Endothelial cell of umbilical vein (primary cell): Measurements from ENCODE around the gene XPNPEP2. TPM values are rescaled to one million over a fixed set of nuclear protein-coding genes. Genes with fewer than 3 reads are reported as not detected.

ENCODE experiments used
- BruUV-seq: library from RNA; stranded (reverse); fragments of 400-500 nt; replicated peaks from 2 replicates; lab custom pipeline; 2021; lab: Mats Ljungman, UMichigan
- CTCF ChIA-PET: fragments of 300-600, 350-600 bp; sonication (Branson Sonifier 250); formaldehyde crosslinking; loops from one replicate; lab custom pipeline; 2021; ENCODE audit warnings: antibody characterized with exemption, inconsistent platforms; lab: Charles Lee
- POLR2A ChIA-PET: fragments of 300-600, 350-600 bp; sonication (Branson Sonifier 250); formaldehyde crosslinking; loops from one replicate; lab custom pipeline; 2021; ENCODE audit warnings: antibody characterized with exemption, inconsistent platforms; lab: Charles Lee
- DNase-seq: peaks from one replicate; pipeline ENCODE4 v3.0.0-alpha.2; 2011; ENCODE audit warnings: low read depth, low spot score
- FAIRE-seq: peaks from 2 replicates; lab custom pipeline; 2011; peaks lifted over from hg19 to GRCh38; lab: Jason Lieb, UNC
- H2AFZ ChIP-seq: 2 replicates; pipeline ENCODE4 v1.6.0; 2012; ENCODE audit warnings: low read depth, low read length, control low read depth, inconsistent platforms
- H3K27ac ChIP-seq: 2 replicates; pipeline ENCODE4 v1.5.1; 2011; ENCODE audit warnings: low read depth, mild to moderate bottlenecking, control low read depth, low read length, moderate library complexity; ENCODE audit not compliant: insufficient read depth
- H3K27me3 ChIP-seq, 2 experiments: 2 replicates each; pipeline versions ENCODE4 v1.6.0 to v1.6.1; 2011; ENCODE audit warnings: low read length in 2 of 2, mixed read lengths in 1 of 2; ENCODE audit not compliant: control insufficient read depth in 2 of 2, insufficient read depth in 2 of 2
- H3K36me3 ChIP-seq, 2 experiments: 2 replicates in 1 of 2; 3 replicates in 1 of 2; pipeline ENCODE4 v1.5.1; 2011; ENCODE audit warnings: low read length in 2 of 2, mild to moderate bottlenecking in 1 of 2, moderate library complexity in 1 of 2; ENCODE audit not compliant: control insufficient read depth in 2 of 2, insufficient read depth in 2 of 2; ENCODE audit errors: extremely low read depth in 1 of 2
- H3K4me1 ChIP-seq: 3 replicates; pipeline ENCODE4 v1.5.1; 2011; ENCODE audit warnings: mild to moderate bottlenecking, low read length; ENCODE audit not compliant: control insufficient read depth, insufficient read depth; ENCODE audit errors: extremely low read depth
- H3K4me2 ChIP-seq: 2 replicates; pipeline ENCODE4 v1.6.1; 2011; ENCODE audit warnings: low read length, control low read depth, mixed read lengths; ENCODE audit not compliant: insufficient read depth
- H3K4me3 ChIP-seq, 3 experiments: fragments of 200-600 bp in 1 of 3; sonication (generic), shearing (Covaris generic) in 1 of 3; replicated peaks in 1 of 3; 2 replicates each; pipeline ENCODE4 v1.5.1; 2011 to 2016; ENCODE audit warnings: control low read depth in 3 of 3, low read length in 3 of 3, mild to moderate bottlenecking in 2 of 3, inconsistent platforms in 1 of 3, low read depth in 1 of 3, moderate library complexity in 1 of 3; ENCODE audit not compliant: insufficient read depth in 1 of 3
- H3K79me2 ChIP-seq: 2 replicates; pipeline ENCODE4 v1.6.0; 2012; ENCODE audit warnings: low read length, inconsistent platforms; ENCODE audit not compliant: control insufficient read depth, insufficient read depth
- H3K9ac ChIP-seq: replicated peaks from 2 replicates; pipeline ENCODE3; 2011; ENCODE audit warnings: low read length, control low read depth; ENCODE audit not compliant: insufficient read depth; ENCODE audit errors: extremely low read depth
- H3K9me1 ChIP-seq: replicated peaks from 3 replicates; pipeline ENCODE4 v1.6.0; 2011; ENCODE audit warnings: mild to moderate bottlenecking, low read length; ENCODE audit not compliant: control insufficient read depth, insufficient read depth; ENCODE audit errors: extremely low read depth
- H3K9me3 ChIP-seq: replicated peaks from 2 replicates; pipeline ENCODE4 v1.5.1; 2012; ENCODE audit warnings: low read length, inconsistent platforms; ENCODE audit not compliant: control insufficient read depth, insufficient read depth
- H4K20me1 ChIP-seq: replicated peaks from 2 replicates; pipeline ENCODE3; 2011; ENCODE audit warnings: mild to moderate bottlenecking, low read length; ENCODE audit not compliant: control insufficient read depth, insufficient read depth; ENCODE audit errors: extremely low read depth
- JUN ChIP-seq: IDR thresholded peaks from 2 replicates; pipeline ENCODE4 v1.6.1; 2011; ENCODE audit warnings: borderline replicate concordance, low read depth; ENCODE audit not compliant: insufficient read length, insufficient read depth
- dilution Hi-C: fragments of 300-500 bp; cut with MboI; formaldehyde crosslinking; loops from one replicate; pipeline ENCODE4 v1.15.0; 2019; ENCODE audit warnings: low sequenced_read_pairs; ENCODE audit not compliant: extremely low pct_ligation_motif_present
- intact Hi-C: fragments of 100-400 bp; cut with micrococcal nuclease; formaldehyde crosslinking; loops from one replicate; pipeline ENCODE4 v1.10.0; 2022
- polyA plus RNA-seq, 4 experiments: library from polyadenylated mRNA; depleted of rRNA in 3 of 4; stranded (reverse) in 3 of 4; unstranded in 1 of 4; fragments of >200 nt; gene quantifications; 2 replicates each; pipeline versions ENCODE4 v1.2.1 to v1.2.3, GENCODE V29; 2011 to 2012; ENCODE audit warnings: missing spikeins in 1 of 4
- total RNA-seq: library from RNA; stranded (reverse); gene quantifications from 2 replicates; pipeline ENCODE4 v1.2.3, GENCODE V29; 2021
- TF ChIP-seq, protein P1 (sequence below): IDR thresholded peaks from 2 replicates; pipeline ENCODE4 v1.6.1; 2011; ENCODE audit not compliant: insufficient read depth, insufficient read length
- TF ChIP-seq, protein P2 (sequence below), 2 donors: IDR thresholded peaks; 1 replicate in 1 of 2; 2 replicates in 1 of 2; pipeline ENCODE4 v1.5.1; 2011; ENCODE audit warnings: low read length in 2 of 2, mild to moderate bottlenecking in 2 of 2, moderate library complexity in 2 of 2, control low read depth in 1 of 2, inconsistent platforms in 1 of 2, low read depth in 1 of 2; ENCODE audit not compliant: insufficient read depth in 1 of 2; ENCODE audit errors: extremely low read depth in 1 of 2

The XPNPEP2 gene
- total and polyA plus RNA-seq, 2 donors (not counting 3 experiments of a cell fraction or from before 2014, with no cell fraction given): 0.04 TPM; not detected in 1

DNA sequence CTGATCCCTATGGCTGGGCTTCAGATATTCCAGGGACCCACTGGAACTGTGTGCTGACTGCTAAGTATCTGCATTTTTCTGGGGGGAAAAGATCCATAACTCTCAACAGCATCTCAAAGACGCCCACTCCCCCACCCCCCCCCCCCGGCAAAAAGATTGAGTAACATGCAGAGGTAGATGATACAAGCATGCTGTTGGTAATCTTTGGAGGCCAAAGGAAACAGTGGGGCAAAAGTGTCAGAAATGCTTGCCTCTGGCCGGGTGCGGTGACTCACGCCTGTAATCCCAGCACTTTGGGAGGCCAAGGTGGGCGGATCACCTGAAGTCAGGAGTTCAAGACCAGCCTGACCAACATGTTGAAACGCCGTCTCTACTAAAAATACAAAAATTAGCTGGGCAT is 12.2 kb downstream of the XPNPEP2 start:
- no peak for DNase-seq
- no peaks in the 10 kb centered on the region for H3K36me3 ChIP-seq
- no peaks in the 10 kb centered on the region for H3K9me1 ChIP-seq
- dilution Hi-C loops (no loop called here), intact Hi-C loops (loop anchor here (10.0 kb wide), 1 partner anchor 274 kb away; no protein-coding TSS in a partner anchor)
- H3K27me3 ChIP-seq: no peaks in the 10 kb centered on the region
- FAIRE-seq: peak; percentile 12
- H3K4me3 ChIP-seq: no peak overlapping the region
- no TSS peak for BruUV-seq
- H4K20me1 ChIP-seq: no peaks in the 10 kb centered on the region
- H3K9ac ChIP-seq: no peak overlapping the region
- TF ChIP-seq, protein P1, sequence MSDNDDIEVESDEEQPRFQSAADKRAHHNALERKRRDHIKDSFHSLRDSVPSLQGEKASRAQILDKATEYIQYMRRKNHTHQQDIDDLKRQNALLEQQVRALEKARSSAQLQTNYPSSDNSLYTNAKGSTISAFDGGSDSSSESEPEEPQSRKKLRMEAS: no peak
- TF ChIP-seq JUN: no peak
- TF ChIP-seq, protein P2, sequence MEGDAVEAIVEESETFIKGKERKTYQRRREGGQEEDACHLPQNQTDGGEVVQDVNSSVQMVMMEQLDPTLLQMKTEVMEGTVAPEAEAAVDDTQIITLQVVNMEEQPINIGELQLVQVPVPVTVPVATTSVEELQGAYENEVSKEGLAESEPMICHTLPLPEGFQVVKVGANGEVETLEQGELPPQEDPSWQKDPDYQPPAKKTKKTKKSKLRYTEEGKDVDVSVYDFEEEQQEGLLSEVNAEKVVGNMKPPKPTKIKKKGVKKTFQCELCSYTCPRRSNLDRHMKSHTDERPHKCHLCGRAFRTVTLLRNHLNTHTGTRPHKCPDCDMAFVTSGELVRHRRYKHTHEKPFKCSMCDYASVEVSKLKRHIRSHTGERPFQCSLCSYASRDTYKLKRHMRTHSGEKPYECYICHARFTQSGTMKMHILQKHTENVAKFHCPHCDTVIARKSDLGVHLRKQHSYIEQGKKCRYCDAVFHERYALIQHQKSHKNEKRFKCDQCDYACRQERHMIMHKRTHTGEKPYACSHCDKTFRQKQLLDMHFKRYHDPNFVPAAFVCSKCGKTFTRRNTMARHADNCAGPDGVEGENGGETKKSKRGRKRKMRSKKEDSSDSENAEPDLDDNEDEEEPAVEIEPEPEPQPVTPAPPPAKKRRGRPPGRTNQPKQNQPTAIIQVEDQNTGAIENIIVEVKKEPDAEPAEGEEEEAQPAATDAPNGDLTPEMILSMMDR (IDR thresholded peaks at IDR 0.05; ENCODE audit: extremely low read depth in 1 of 2, insufficient read depth in 1 of 2, low read depth in 1 of 2, low read length in 2 of 2): no peak
- no peak overlapping the region for H3K4me2 ChIP-seq
- no peak overlapping the region for H2AFZ ChIP-seq
- H3K9me3 ChIP-seq: no peaks in the 10 kb centered on the region
- no peaks in the 10 kb centered on the region for H3K79me2 ChIP-seq
- H3K4me1 ChIP-seq: no peaks in the 10 kb centered on the region
- no peak overlapping the region for H3K27ac ChIP-seq
- CTCF ChIA-PET: no interaction called here
- POLR2A ChIA-PET: no interaction called here
